ENCODE results near the gene ARMC5.
"Not testable (repeated sequence)": the region's sequence is repeated elsewhere in the genome, so short reads cannot be mapped to it uniquely, and the experiment has no call there.

ARMC5 gene

DNA sequence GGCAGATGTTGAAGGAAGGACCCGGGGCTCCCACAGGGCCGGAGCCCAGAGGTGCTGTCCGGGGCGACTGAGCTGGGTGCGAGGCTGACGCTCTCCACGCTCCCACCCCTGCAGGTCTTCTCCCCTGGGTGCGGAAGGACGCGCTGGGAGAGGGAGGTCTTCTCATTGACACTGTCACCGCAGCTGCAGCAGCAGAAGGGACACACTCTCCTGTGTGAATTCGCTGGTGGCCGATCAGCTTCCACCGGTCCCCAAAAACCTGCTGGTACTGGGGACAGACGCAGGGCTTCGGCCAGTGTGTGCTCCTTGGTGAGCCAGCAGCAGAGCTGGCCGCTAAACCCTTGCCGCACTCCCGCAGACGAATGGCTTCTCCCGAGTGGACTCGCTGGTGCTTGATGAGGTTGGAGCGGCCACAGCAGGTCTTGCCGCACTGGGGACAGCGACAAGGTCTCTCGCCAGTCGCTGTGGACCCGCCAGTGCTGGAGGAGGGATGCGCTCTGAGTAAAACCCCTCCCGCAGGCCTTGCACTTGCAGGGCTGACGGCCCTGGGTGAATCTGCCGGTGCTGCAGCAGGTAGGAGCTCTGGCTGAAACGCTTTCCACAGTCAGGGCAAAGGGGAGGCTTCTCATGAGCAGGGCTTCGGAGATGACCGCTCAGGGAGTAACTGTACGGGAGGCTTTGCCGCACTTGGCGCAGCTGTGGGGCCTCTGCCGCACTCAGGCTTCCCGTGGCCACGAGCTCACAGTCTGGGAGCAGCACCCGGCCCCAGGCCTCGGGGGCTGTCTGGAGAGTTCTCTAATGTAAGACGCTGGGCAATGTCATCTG is 22.9 kb upstream of the ARMC5 start:
- Histone ChIP-seq H3K4me3 (no peak overlapping the region), H3K27ac (no peak overlapping the region), H3K36me3 (peaks cover 0 to 14% (median 0%) of the 10 kb centered on the region in 3 donors), H3K9me3 (no peaks in the 10 kb centered on the region), H3K27me3 (no peaks in the 10 kb centered on the region), H3K4me1 (no peaks in the 10 kb centered on the region)
- DNase-seq = peak in 1 of 2 donors; percentile 57
- intact Hi-C loops (cut with DNase I; ENCODE audit: low total_unique reads) = no loop called here
- TF ChIP-seq, protein P1, sequence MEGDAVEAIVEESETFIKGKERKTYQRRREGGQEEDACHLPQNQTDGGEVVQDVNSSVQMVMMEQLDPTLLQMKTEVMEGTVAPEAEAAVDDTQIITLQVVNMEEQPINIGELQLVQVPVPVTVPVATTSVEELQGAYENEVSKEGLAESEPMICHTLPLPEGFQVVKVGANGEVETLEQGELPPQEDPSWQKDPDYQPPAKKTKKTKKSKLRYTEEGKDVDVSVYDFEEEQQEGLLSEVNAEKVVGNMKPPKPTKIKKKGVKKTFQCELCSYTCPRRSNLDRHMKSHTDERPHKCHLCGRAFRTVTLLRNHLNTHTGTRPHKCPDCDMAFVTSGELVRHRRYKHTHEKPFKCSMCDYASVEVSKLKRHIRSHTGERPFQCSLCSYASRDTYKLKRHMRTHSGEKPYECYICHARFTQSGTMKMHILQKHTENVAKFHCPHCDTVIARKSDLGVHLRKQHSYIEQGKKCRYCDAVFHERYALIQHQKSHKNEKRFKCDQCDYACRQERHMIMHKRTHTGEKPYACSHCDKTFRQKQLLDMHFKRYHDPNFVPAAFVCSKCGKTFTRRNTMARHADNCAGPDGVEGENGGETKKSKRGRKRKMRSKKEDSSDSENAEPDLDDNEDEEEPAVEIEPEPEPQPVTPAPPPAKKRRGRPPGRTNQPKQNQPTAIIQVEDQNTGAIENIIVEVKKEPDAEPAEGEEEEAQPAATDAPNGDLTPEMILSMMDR (IDR thresholded peaks at IDR 0.05) = no peak

DNA sequence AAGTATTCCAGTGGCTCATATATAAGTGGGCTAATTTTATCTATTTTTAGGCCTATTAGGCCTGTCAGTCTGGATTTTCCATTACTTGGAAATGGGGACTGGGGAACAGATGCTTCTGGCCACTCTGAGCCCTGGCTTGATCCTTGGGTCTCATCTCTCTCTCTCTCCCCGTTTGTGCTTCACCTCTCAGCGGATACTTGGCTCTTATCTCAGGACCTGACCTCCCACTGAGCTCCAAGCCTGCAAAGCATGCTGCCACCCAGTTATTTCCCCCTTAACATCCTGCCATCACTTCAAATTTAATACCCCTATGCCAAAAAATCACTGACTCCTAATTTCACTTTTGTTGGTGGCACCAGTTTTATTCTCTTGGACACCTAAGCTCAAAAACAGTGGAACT is 20.9 kb upstream of the ARMC5 start:
- Histone ChIP-seq H3K27ac (no peak overlapping the region), H3K4me1 (peaks cover 0 to 11% (median 3%) of the 10 kb centered on the region in 4 donors), H3K4me3 (no peak overlapping the region), H3K27me3 (no peaks in the 10 kb centered on the region), H3K36me3 (peaks cover 0 to 14% (median 0%) of the 10 kb centered on the region in 3 donors), H3K9me3 (no peaks in the 10 kb centered on the region)
- intact Hi-C loops (cut with DNase I; ENCODE audit: low total_unique reads) = no loop called here
- no peak for DNase-seq
- TF ChIP-seq, protein P1 (IDR thresholded peaks at IDR 0.05) = no peak

DNA sequence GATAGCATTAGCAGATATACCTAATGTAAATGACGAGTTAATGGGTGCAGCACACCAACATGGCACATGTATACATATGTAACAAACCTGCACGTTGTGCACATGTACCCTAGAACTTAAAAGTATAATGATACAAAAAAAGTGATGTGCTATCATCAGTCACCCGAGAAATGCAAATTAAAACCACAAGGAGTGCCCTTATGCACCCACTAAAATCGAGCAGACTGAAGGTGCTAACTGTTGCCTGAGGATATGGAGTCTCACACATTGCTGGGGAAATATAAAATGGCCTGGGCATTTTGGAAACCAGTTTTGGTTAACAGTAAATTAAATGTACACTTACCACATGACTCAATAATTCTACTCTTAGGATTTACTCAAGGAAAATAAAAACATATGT is 20.3 kb upstream of the ARMC5 start:
- Histone ChIP-seq H3K36me3 (peaks cover 0 to 14% (median 0%) of the 10 kb centered on the region in 3 donors), H3K4me1 (peaks cover 0 to 11% (median 3%) of the 10 kb centered on the region in 4 donors)
- H3K9me3 ChIP-seq; intact Hi-C loops (cut with DNase I; ENCODE audit: low total_unique reads); H3K27ac ChIP-seq; H3K27me3 ChIP-seq; DNase-seq; H3K4me3 ChIP-seq: not testable (repeated sequence)

DNA sequence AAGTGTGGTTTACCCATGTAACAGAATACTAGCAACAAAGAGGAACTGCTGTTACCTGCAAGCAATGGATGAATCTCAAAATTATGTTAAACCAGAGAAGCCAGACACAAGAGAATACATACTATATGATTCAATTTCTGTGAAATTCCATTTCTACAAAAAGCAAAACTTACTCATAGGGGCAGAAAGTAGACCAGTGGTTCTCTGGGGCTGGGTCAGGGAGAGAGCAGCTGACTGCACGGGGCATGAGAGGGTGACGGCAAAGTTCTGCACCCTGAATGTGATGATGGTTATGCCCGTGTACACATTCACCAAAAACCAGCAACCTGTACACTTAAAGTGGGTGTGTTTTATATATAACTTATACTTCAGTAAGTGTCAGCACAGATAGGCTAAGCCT is 19.8 kb upstream of the ARMC5 start:
- Histone ChIP-seq H3K9me3 (no peaks in the 10 kb centered on the region), H3K27me3 (no peaks in the 10 kb centered on the region), H3K4me1 (peaks cover 0 to 11% (median 3%) of the 10 kb centered on the region in 4 donors), H3K4me3 (no peak overlapping the region), H3K36me3 (peaks cover 0 to 14% (median 0%) of the 10 kb centered on the region in 3 donors), H3K27ac (no peak overlapping the region)
- DNase-seq = peak in 1 of 2 donors; percentile 12
- TF ChIP-seq, protein P1 (IDR thresholded peaks at IDR 0.05) = no peak
- intact Hi-C loops (cut with DNase I; ENCODE audit: low total_unique reads) = no loop called here

DNA sequence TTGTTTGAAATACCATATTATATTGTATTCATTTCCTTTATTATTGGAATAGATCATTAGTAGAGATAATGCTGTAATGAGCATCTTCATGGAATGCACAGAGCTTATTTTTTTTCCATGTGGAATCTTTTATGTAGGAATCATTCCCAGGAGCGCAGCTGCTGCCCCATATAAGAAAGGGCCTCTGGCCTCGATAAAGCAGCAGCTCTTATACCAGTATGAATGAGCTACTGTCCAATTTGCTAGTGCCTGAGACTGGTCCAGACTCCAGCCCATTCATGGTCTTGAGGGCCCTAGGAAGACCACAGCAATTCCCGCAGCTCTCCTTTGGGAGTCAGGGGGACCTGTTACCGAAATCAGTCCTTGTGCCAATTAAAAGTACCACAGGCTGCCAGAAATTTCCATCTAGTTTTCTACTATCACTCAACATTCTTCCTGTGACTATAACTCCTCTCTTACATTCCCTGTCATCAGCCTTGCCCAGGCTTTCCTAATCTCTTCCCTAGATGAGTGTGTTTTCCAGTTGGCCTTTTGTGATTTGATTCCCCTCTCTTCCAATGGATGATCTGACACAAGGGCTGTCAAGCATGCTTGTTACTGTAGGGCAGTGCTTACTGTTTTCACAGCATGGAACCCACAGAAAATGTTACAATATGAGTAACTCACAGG is 18.7 kb upstream of the ARMC5 start:
- peaks cover 0 to 11% (median 3%) of the 10 kb centered on the region in 4 donors for H3K4me1 ChIP-seq
- H3K9me3 ChIP-seq = no peaks in the 10 kb centered on the region
- intact Hi-C loops (cut with DNase I; ENCODE audit: low total_unique reads) = loop anchor here (5.0 to 10.0 kb wide), 2 partner anchors 248 to 366 kb away; partner anchors contain the start of genes ZNF646 and ZNF668
- H3K27ac ChIP-seq = no peak overlapping the region
- DNase-seq = peak in 1 of 2 donors; percentile 31
- no peaks in the 10 kb centered on the region for H3K27me3 ChIP-seq
- H3K4me3 ChIP-seq = no peak overlapping the region
- TF ChIP-seq, protein P1 (IDR thresholded peaks at IDR 0.05) = no peak
- peaks cover 0 to 12% (median 0%) of the 10 kb centered on the region in 3 donors for H3K36me3 ChIP-seq

DNA sequence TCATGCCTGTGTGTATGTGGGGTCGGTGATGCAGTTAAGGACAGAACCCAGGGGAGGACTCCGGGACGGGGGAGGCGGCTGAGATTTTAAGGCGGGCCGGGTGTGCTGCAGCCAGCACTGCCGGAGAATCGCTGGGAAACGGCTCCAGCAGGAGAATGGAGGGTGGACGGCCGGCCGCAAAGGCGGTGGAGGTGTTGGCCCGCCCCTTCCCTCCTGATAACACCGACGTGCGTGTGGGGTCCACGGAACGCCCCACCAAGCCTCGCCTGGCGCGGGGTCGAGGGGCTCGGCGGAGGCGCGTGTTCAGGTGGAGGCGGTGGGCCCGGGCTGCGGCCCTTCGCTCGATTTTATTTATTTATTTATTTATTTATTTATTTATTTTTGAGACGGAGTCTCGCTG is 17.3 kb upstream of the ARMC5 start:
- H3K27me3 ChIP-seq = no peaks in the 10 kb centered on the region
- TF ChIP-seq, protein P1 (IDR thresholded peaks at IDR 0.05) = no peak
- H3K9me3 ChIP-seq = no peaks in the 10 kb centered on the region
- H3K4me3 ChIP-seq = peak overlapping the region; percentile 60 to 68
- peak in 1 of 2 donors; percentile 67 for DNase-seq
- H3K4me1 ChIP-seq = peaks cover 0 to 11% (median 3%) of the 10 kb centered on the region in 4 donors
- intact Hi-C loops (cut with DNase I; ENCODE audit: low total_unique reads) = loop anchor here (5.0 to 10.0 kb wide), 2 partner anchors 250 to 367 kb away; partner anchors contain the start of genes ZNF646 and ZNF668
- H3K27ac ChIP-seq = peak overlapping the region in 1 of 2 donors; percentile 82
- H3K36me3 ChIP-seq = no peaks in the 10 kb centered on the region

DNA sequence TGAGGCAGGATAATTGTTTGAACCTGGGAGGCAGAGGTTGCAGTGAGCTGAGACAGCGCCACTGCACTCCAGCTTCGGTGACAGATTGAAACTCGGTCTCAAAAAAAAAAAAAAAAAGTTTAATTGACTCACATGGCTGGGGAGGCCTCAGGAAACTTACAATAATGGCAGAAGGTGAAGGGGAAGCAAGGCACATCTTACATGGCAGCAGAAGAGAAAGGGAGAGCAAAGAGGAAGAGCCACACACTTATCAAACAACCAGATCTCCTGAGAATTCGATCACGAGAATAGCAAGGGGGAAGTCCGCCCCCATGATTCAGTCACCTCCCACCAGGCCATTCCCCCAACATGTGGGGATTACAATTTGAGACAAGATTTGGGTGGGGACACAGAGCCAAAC is 13.4 kb upstream of the ARMC5 start:
- not testable (repeated sequence) for H3K36me3 ChIP-seq, H3K9me3 ChIP-seq
- intact Hi-C loops (cut with DNase I; ENCODE audit: low total_unique reads) = loop anchor here (10.0 kb wide), 1 partner anchor 371 kb away; the partner anchor contains the start of genes ZNF646 and ZNF668

More for the DNA sequence above, 13.4 kb upstream of the ARMC5 start:
- H3K4me3 ChIP-seq, H3K27me3 ChIP-seq, H3K27ac ChIP-seq: not testable (repeated sequence)
- DNase-seq = peak in 1 of 2 donors; percentile 3
- H3K4me1 ChIP-seq = peaks cover 0 to 14% (median 3%) of the 10 kb centered on the region in 4 donors
